Measurements from ENCODE around the gene CAB39. TPM values are rescaled to one million over a fixed set of nuclear protein-coding genes. Genes with fewer than 3 reads are reported as not detected.

Gene CAB39
- total RNA-seq, 1 experiment from 2014 or later, result 40.4 TPM

- peaks cover 10% of the 10 kb centered on the region for H3K4me1 Mint-ChIP-seq (ENCODE audit: low read depth, unreplicated experiment)
- no peaks in the 10 kb centered on the region for H3K27me3 Mint-ChIP-seq (ENCODE audit: insufficient read depth, unreplicated experiment)
- H3K36me3 ChIP-seq (ENCODE audit: control insufficient read depth, insufficient read depth, low read length), result no peaks in the 10 kb centered on the region
- no peaks in the 10 kb centered on the region for H3K9me3 Mint-ChIP-seq (ENCODE audit: unreplicated experiment)
- intact Hi-C loops (cut with micrococcal nuclease; ENCODE audit: unreplicated experiment), result no loop called here
- ChIA-PET POLR2A (no interaction called here), CTCF (no interaction called here)
- no peaks in the 10 kb centered on the region for H3K36me3 Mint-ChIP-seq (ENCODE audit: insufficient read depth, unreplicated experiment)
- DNase-seq, result no peak
- H3K4me3 Mint-ChIP-seq (ENCODE audit: unreplicated experiment), result no peak overlapping the region
- TF ChIP-seq CTCF (IDR thresholded peaks at IDR 0.05; ENCODE audit: insufficient read depth in 1 of 2, low read depth in 1 of 2, low read length in 1 of 2, severe bottlenecking in 1 of 2, unreplicated experiment in 1 of 2), result no peak
- H3K4me3 ChIP-seq (ENCODE audit: low read depth, low read length), result no peak overlapping the region
- H3K27ac Mint-ChIP-seq (ENCODE audit: unreplicated experiment), result no peak overlapping the region
- peaks cover 7% of the 10 kb centered on the region for H3K4me1 ChIP-seq
- no peaks in the 10 kb centered on the region for H3K27me3 ChIP-seq (replicated peaks; ENCODE audit: control insufficient read depth, insufficient read depth, low read length)
- no peaks in the 10 kb centered on the region for H3K9me3 ChIP-seq
- BruUV-seq (replicated peaks), result no TSS peak
These were observed 44.3 kb upstream of the CAB39 start for GRCh38 chr2:230668184-230668938.

GRCh38 chr2:230668939-230669303, 43.7 kb upstream of the CAB39 start:
- Histone ChIP-seq H3K4me1 (peaks cover 7% of the 10 kb centered on the region), H3K4me3 (ENCODE audit: low read depth, low read length) (no peak overlapping the region), H3K27me3 (replicated peaks; ENCODE audit: control insufficient read depth, insufficient read depth, low read length) (no peaks in the 10 kb centered on the region), H3K9me3 (no peaks in the 10 kb centered on the region), H3K36me3 (ENCODE audit: control insufficient read depth, insufficient read depth, low read length) (no peaks in the 10 kb centered on the region)
- POLR2A ChIA-PET, result no interaction called here
- Mint-ChIP-seq H3K27ac (ENCODE audit: unreplicated experiment) (no peak overlapping the region), H3K36me3 (ENCODE audit: insufficient read depth, unreplicated experiment) (no peaks in the 10 kb centered on the region), H3K27me3 (ENCODE audit: insufficient read depth, unreplicated experiment) (no peaks in the 10 kb centered on the region), H3K4me1 (ENCODE audit: low read depth, unreplicated experiment) (peaks cover 10% of the 10 kb centered on the region), H3K4me3 (ENCODE audit: unreplicated experiment) (no peak overlapping the region), H3K9me3 (ENCODE audit: unreplicated experiment) (no peaks in the 10 kb centered on the region)
- no TSS peak for BruUV-seq (replicated peaks)
- CTCF ChIA-PET, result no interaction called here
- no peak for TF ChIP-seq CTCF (IDR thresholded peaks at IDR 0.05; ENCODE audit: insufficient read depth in 1 of 2, low read depth in 1 of 2, low read length in 1 of 2, severe bottlenecking in 1 of 2, unreplicated experiment in 1 of 2)
- intact Hi-C loops (cut with micrococcal nuclease; ENCODE audit: unreplicated experiment), result no loop called here
- DNase-seq, result no peak

GRCh38 chr2:230669386-230669950, 43.2 kb upstream of the CAB39 start:
- H3K9me3 ChIP-seq, result no peaks in the 10 kb centered on the region
- Mint-ChIP-seq H3K9me3 (ENCODE audit: unreplicated experiment) (no peaks in the 10 kb centered on the region), H3K27me3 (ENCODE audit: insufficient read depth, unreplicated experiment) (no peaks in the 10 kb centered on the region), H3K36me3 (ENCODE audit: insufficient read depth, unreplicated experiment) (no peaks in the 10 kb centered on the region), H3K27ac (ENCODE audit: unreplicated experiment) (no peak overlapping the region), H3K4me1 (ENCODE audit: low read depth, unreplicated experiment) (peaks cover 10% of the 10 kb centered on the region), H3K4me3 (ENCODE audit: unreplicated experiment) (no peak overlapping the region)
- intact Hi-C loops (cut with micrococcal nuclease; ENCODE audit: unreplicated experiment), result no loop called here
- peaks cover 7% of the 10 kb centered on the region for H3K4me1 ChIP-seq
- CTCF ChIA-PET, result no interaction called here
- H3K27me3 ChIP-seq (replicated peaks; ENCODE audit: control insufficient read depth, insufficient read depth, low read length), result no peaks in the 10 kb centered on the region
- no peaks in the 10 kb centered on the region for H3K36me3 ChIP-seq (ENCODE audit: control insufficient read depth, insufficient read depth, low read length)
- no peak overlapping the region for H3K4me3 ChIP-seq (ENCODE audit: low read depth, low read length)
- POLR2A ChIA-PET, result no interaction called here
- no peak for DNase-seq
- no TSS peak for BruUV-seq (replicated peaks)
- no peak for TF ChIP-seq CTCF (IDR thresholded peaks at IDR 0.05; ENCODE audit: insufficient read depth in 1 of 2, low read depth in 1 of 2, low read length in 1 of 2, severe bottlenecking in 1 of 2, unreplicated experiment in 1 of 2)

All from Caco-2 (cell line).